Parathyroid adenoma (tissue), 2 donors: ENCODE measurements around the gene CCDC3.
A peak's percentile ranks its signal among the peaks of the same experiment; 100 is the strongest.

Experiments used
- H2AFZ ChIP-seq: fragments of 300-600 bp; sonication (generic); one replicate; pipeline ENCODE4 v1.7.0; 2017; ENCODE audit warnings: antibody characterized with exemption, mild to moderate bottlenecking
- H3K27ac ChIP-seq: fragments of 300-600 bp; sonication (generic); one replicate; pipeline ENCODE4 v1.7.0; 2017
- H3K27me3 ChIP-seq: fragments of 300-600 bp; sonication (generic); one replicate; pipeline ENCODE4 v1.7.0; 2017; ENCODE audit warnings: low read length; ENCODE audit not compliant: control insufficient read depth, insufficient read depth
- H3K36me3 ChIP-seq: fragments of 300-600 bp; sonication (generic); one replicate; pipeline ENCODE4 v1.7.0; 2017; ENCODE audit warnings: low read length; ENCODE audit not compliant: control insufficient read depth, insufficient read depth
- H3K4me1 ChIP-seq: fragments of 300-600 bp; sonication (generic); one replicate; pipeline ENCODE4 v1.7.0; 2017; ENCODE audit warnings: control low read depth
- H3K4me2 ChIP-seq: fragments of 300-600 bp; sonication (generic); one replicate; pipeline ENCODE4 v1.7.0; 2017; ENCODE audit warnings: low read length
- H3K4me3 ChIP-seq: fragments of 300-600 bp; sonication (generic); one replicate; pipeline ENCODE4 v1.7.0; 2017; ENCODE audit warnings: low read depth, low read length
- H3K79me2 ChIP-seq: fragments of 300-600 bp; sonication (generic); one replicate; pipeline ENCODE4 v1.7.0; 2017; ENCODE audit warnings: control low read depth
- H3K9ac ChIP-seq: fragments of 300-600 bp; sonication (generic); one replicate; pipeline ENCODE4 v1.7.0; 2017; ENCODE audit warnings: mild to moderate bottlenecking
- H3K9me3 ChIP-seq: fragments of 300-600 bp; sonication (generic); one replicate; pipeline ENCODE4 v1.7.0; 2017; ENCODE audit warnings: low read length; ENCODE audit not compliant: control insufficient read depth
- TF ChIP-seq, protein P1 (sequence below): fragments of 300-600 bp; sonication (generic); IDR thresholded peaks from one replicate; pipeline ENCODE4 v1.7.0; 2017; ENCODE audit warnings: antibody characterized with exemption, mild to moderate bottlenecking
- donor health status: primary hyperparathyroidism.

Gene CCDC3

DNA sequence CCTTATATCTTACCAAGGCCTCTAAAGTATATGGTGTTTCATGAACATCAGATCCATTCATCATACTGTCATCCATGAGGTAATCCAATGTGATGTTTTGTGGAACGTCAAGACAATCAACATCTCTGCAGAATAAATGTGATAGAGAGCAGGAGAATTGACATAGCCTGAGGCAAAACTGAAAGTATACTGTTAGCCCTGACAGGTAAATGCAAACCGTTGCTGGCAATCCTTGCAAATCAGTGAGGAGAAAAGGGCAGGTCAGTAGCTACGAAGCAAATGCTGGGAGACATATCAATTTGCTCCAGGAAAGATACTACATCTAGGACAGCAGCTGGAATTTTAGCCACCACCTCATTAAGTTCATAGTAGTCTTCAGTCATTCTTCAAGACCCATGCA, 4.5 kb upstream of the CCDC3 start:
- Histone ChIP-seq H3K79me2 (no peaks in the 10 kb centered on the region), H3K27ac (no peak overlapping the region), H3K9me3 (no peaks in the 10 kb centered on the region), H3K9ac (no peak overlapping the region), H2AFZ (no peak overlapping the region), H3K4me1 (no peaks in the 10 kb centered on the region), H3K4me2 (no peak overlapping the region), H3K27me3 (no peaks in the 10 kb centered on the region), H3K4me3 (no peak overlapping the region), H3K36me3 (no peaks in the 10 kb centered on the region)
- TF ChIP-seq, protein P1, sequence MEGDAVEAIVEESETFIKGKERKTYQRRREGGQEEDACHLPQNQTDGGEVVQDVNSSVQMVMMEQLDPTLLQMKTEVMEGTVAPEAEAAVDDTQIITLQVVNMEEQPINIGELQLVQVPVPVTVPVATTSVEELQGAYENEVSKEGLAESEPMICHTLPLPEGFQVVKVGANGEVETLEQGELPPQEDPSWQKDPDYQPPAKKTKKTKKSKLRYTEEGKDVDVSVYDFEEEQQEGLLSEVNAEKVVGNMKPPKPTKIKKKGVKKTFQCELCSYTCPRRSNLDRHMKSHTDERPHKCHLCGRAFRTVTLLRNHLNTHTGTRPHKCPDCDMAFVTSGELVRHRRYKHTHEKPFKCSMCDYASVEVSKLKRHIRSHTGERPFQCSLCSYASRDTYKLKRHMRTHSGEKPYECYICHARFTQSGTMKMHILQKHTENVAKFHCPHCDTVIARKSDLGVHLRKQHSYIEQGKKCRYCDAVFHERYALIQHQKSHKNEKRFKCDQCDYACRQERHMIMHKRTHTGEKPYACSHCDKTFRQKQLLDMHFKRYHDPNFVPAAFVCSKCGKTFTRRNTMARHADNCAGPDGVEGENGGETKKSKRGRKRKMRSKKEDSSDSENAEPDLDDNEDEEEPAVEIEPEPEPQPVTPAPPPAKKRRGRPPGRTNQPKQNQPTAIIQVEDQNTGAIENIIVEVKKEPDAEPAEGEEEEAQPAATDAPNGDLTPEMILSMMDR: no peak

DNA sequence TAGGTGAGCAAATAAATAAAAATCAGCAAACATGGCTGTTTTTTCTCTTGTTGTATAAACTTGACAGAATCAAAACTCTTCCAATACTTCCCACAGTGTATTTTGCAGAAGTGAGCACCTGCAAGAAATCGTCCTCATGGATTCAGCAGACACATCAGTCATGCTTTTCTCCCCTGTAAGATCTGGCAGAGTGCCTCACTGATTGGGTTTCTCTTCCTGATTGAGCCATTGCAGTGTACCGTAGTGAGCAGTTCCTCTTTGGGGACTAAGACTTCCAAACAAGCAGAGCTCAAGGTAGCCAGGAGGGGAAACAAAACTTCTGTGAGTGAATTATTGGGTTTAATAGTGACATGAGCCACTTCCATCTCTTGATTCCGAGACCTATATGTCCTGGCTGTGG, 2.2 kb upstream of the CCDC3 start:
- Histone ChIP-seq H3K4me3 (no peak overlapping the region), H3K9me3 (no peaks in the 10 kb centered on the region), H3K27ac (no peak overlapping the region), H3K36me3 (no peaks in the 10 kb centered on the region), H3K9ac (no peak overlapping the region), H3K79me2 (no peaks in the 10 kb centered on the region), H3K4me1 (no peaks in the 10 kb centered on the region), H3K27me3 (no peaks in the 10 kb centered on the region), H2AFZ (no peak overlapping the region), H3K4me2 (no peak overlapping the region)
- TF ChIP-seq, protein P1: no peak

DNA sequence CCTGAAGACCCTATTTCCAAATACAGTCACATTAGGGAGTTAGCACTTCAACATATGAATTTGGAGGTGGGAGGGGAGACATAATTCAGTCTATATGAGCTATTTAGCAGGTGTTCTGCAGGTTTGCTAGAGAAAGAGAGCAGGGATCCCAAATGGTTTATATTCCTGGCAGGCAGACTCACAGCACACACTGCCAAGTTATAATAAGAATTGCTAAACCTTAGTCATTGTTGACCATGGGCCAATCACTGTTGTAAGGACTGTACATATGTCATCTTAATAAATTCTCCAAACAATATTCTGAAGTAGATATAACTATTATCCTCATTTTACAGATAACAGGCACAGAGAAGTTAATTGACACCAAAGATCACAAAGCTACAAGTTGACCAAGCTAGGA, 1.5 kb upstream of the CCDC3 start:
- Histone ChIP-seq H3K9ac (no peak overlapping the region), H3K9me3 (no peaks in the 10 kb centered on the region), H3K4me1 (no peaks in the 10 kb centered on the region), H3K4me3 (no peak overlapping the region), H2AFZ (no peak overlapping the region), H3K36me3 (no peaks in the 10 kb centered on the region), H3K27ac (no peak overlapping the region), H3K4me2 (no peak overlapping the region), H3K79me2 (no peaks in the 10 kb centered on the region), H3K27me3 (no peaks in the 10 kb centered on the region)
- TF ChIP-seq, protein P1: no peak

DNA sequence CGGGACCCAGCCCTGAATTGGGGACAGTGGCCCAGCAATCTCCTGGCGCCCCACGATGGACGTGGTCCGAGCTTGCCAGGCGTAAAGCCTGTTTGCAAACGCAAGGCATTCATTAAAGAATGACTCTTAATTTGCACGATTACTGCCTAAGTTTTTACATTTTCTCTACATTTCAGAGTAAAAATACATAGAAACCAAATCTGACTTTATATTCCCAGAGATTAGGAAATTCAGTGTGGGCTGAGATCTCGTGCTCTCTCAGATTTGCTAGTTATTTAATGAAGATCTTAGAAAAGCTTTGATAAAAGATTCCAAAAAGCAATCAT, 337 bp upstream of the CCDC3 start:
- H3K4me2 ChIP-seq: peak overlapping the region; percentile 7
- H2AFZ ChIP-seq: no peak overlapping the region
- H3K27ac ChIP-seq: no peak overlapping the region
- TF ChIP-seq, protein P1: no peak
- H3K79me2 ChIP-seq: no peaks in the 10 kb centered on the region
- no peaks in the 10 kb centered on the region for H3K4me1 ChIP-seq
- H3K4me3 ChIP-seq: no peak overlapping the region
- H3K36me3 ChIP-seq: no peaks in the 10 kb centered on the region
- no peaks in the 10 kb centered on the region for H3K27me3 ChIP-seq
- no peak overlapping the region for H3K9ac ChIP-seq
- no peaks in the 10 kb centered on the region for H3K9me3 ChIP-seq

DNA sequence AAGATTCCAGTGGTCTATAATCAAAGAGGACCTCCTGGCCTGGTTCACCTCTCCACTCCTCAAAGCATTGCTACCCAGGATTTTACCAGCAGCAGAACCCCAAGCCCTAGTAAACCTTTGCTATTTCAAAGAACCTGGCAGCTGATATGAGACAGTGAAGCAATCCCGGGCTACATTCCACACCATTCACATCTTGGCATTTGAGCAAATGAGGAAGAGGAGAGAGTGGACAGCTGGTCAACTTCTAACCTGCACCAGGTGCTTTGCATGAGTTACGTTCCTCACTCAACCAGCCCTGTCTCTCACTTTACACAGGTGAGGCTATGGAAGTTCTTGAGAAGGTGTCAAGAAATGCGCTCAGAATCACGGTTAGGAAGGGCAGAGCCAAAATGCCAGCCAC, 1.1 kb downstream of the CCDC3 start:
- Histone ChIP-seq H3K27ac (no peak overlapping the region), H3K4me3 (no peak overlapping the region), H3K4me1 (no peaks in the 10 kb centered on the region), H3K9me3 (no peaks in the 10 kb centered on the region), H3K36me3 (no peaks in the 10 kb centered on the region), H2AFZ (no peak overlapping the region), H3K79me2 (no peaks in the 10 kb centered on the region), H3K4me2 (no peak overlapping the region), H3K9ac (no peak overlapping the region), H3K27me3 (no peaks in the 10 kb centered on the region)
- TF ChIP-seq, protein P1: no peak
